Ramos (cell line): Measurements from ENCODE around the gene RWDD1.
"Not testable (repeated sequence)": the region's sequence is repeated elsewhere in the genome, so short reads cannot be mapped to it uniquely, and the experiment has no call there.

Experiments
- in situ Hi-C: fragments of 300-500 bp; cut with MboI; formaldehyde crosslinking; loops from one replicate; pipeline ENCODE4 v1.14.3; 2022; ENCODE audit warnings: low sequenced_read_pairs; ENCODE audit not compliant: unreplicated experiment

RWDD1 gene

DNA sequence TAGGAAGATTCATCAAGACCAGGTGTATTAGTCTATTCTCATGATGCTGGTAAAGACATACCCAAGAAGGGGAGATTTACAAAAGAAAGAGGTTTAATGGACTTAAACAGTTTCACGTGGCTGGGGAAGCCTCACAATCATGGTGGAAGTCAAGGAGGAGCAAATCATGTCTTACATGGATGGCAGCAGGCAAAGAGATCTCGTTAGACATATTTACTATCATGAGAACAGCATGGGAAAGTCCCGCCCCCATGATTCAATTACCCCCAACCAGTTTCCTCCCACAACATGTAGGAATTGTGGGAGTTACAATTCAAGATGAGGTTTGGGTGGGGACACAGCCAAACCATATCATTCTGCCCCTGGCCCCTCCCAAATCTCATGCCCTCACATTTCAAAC lies 32.6 kb downstream of the RWDD1 start:
- in situ Hi-C loops: not testable (repeated sequence)

- in situ Hi-C loops: not testable (repeated sequence)
Measured at GRCh38 chr6:116604868-116605267, 33.6 kb downstream of the RWDD1 start.

GRCh38 chr6:116605935-116606334 lies 34.6 kb downstream of the RWDD1 start:
- in situ Hi-C loops: no loop called here

GRCh38 chr6:116611056-116611455 lies 39.8 kb downstream of the RWDD1 start:
- in situ Hi-C loops: no loop called here

DNA sequence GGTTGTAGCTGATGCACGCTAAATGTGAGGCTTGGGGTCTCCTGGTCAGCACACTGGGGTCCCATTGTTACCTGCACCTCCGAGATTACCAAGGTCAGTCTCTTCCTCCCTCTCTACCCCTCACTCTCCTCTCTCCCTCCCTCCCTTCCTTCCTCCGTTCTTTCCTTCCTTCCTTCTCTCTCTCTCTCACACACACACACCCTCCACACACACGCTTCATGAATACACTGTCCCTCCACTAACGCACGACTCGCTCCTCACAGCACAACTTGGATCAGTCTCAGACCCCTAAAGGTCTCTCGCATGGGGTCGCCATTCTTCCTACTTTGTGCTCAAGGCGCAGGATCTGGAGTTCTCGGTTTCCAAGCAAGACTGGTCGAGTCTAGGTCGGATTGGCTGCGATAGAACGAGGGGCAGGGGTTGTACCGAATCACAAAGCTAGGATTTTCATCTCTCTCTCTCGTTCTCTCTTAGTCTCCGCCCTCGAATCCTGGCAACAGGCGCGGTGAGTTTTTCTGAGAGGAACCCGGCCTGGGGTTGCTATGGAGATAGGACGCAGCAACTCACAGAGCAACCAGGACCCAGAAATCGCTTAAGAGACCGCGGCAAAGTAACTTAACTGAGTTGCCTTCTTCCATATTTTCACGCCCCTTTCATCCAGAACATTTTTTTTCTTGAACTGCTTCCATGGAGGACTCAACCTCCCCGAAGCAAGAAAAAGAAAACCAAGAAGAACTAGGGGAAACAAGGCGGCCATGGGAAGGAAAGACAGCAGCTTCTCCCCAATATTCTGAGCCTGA lies 44.8 kb downstream of the RWDD1 start, which contains the start of gene RSPH4A:
RSPH4A (plus strand) TSS at position 543 of the 800 bp plus-strand sequence; CDS start at position 688, 145 bp downstream.
- in situ Hi-C loops: no loop called here

DNA sequence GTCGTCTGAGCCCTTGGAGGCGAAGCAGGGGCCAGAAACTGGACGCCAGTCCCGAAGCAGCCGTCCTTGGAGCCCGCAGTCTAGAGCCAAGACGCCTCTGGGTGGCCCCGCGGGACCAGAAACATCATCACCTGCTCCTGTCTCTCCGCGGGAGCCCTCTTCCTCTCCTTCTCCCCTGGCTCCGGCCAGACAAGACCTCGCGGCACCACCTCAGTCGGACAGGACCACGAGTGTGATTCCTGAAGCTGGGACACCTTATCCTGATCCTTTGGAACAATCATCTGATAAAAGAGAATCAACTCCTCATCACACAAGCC lies 45.4 kb downstream of the RWDD1 start:
- in situ Hi-C loops: no loop called here

GRCh38 chr6:116624036-116624805 lies 52.9 kb downstream of the RWDD1 start:
- in situ Hi-C loops: no loop called here

DNA sequence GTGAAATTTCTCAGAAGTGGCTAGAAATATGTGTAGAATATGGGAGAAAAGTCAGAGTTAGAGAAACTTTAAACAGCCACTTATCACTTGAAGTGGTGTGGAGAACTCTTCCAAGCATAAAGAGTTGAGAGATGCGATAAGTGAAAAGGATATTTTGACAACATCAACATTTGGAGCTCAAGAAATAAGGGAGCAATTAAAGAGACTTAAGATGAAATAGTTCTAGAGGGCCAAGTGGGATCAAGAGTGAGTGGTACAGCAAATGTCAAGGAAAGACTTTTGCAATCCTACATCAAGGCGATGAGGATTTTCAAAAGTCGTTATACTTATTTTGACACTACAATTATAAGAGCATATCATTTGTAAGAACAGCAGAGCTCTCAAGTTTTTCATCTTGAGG lies 54.6 kb downstream of the RWDD1 start:
- in situ Hi-C loops: no loop called here

- in situ Hi-C loops: no loop called here
Measured at GRCh38 chr6:116629563-116629981, 58.3 kb downstream of the RWDD1 start.

- in situ Hi-C loops: no loop called here
Measured at GRCh38 chr6:116631379-116631990, 60.2 kb downstream of the RWDD1 start.

DNA sequence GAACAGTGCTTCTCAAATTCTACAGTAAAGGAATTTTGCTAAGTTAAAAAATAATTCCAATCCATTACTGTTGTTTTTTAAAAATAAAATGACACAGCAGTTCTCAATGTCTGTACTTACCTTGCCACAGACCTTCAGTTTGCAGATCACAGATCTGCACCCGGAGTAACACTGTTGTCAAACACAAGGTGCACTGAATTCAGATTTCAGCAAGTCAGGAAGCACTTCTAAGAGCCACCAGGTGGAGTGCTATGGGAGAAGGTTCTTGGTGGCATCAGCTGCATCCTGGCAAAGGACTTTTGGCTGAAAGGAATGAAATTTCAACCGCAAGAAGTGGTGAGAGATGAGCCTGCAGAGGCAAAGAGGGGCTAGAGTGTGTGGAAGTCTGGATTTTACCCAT lies 62.4 kb downstream of the RWDD1 start:
- in situ Hi-C loops: no loop called here
